Inflammatory macrophage treated with lipopolysaccharide for 4 hours (primary cell): Measurements from ENCODE around the gene NLRP5.
"Not testable (repeated sequence)": the region's sequence is repeated elsewhere in the genome, so short reads cannot be mapped to it uniquely, and the experiment has no call there.

ENCODE experiments used
- DNase-seq: peaks from one replicate; pipeline ENCODE4 v3.0.0-alpha.2; 2020

NLRP5 gene

GRCh38 chr19:56099638-56100539 lies 113.3 kb downstream of the NLRP5 start:
- DNase-seq = no peak

GRCh38 chr19:56101095-56101494 lies 114.5 kb downstream of the NLRP5 start:
- no peak for DNase-seq

DNA sequence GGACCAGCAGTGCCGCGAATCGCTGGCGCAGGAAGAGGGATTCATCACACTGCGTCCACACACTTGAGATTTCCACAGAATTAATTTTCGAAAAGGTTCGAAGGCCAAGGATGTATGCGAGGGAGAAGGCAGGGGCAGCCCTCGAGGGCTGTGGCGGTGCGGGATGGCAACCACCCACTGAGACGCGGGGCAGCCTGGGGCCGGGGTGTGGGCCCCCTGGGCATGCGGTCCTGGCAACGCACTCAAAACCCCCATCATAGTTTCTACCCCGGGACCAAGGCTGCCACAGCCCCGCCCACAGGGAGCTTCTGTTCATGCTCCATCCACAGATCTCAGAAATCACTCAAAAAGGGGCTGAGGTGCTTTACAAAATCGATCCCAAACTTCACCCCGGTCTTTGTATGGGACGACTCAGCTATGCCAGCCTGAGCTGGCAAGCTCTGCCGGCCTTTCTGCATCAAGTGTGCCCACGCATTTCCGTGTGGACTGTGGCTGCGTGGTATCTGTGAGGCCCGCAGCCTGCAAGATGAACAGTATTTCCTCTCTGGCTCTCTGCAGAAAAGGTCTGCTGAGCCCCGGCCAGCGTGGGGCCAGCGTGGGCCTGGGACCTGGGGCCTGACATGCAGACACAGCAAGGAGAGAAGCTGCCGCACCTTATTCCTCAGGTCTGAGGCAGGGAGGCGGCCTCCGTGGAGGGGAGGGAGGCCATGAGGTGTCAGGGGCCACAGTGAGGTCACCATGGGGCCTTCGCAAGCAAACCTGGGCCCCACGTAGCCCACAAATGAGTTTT lies 115.4 kb downstream of the NLRP5 start:
- DNase-seq = no peak

DNA sequence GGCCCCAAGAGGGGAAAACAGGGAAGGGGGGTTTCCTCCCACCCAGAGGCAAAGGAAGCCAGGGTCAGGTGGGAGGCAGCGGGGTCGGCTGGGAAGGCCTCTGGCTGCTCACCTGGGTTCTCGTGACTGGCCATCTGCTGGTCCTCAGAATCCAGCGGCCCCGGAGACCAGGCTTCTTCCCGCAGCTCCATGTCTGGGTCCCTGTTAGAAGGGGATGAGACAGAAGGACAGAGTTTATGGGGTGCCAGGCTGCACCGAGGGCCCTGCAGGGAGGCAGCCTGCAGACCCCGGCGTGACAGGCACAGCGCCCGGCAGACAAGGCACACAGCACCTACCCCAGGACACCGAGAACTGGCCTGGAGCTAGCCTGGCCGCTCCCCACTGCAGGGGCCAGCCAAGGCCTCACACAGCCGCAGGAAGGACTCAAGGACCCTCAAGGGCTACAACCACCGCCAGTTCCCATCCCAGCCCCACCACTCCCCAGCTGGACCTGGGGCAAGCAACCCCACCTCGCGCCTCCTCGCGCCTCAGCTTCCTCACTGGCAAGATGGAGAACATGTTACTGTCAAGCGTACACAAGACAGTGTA lies 116.5 kb downstream of the NLRP5 start:
- no peak for DNase-seq

DNA sequence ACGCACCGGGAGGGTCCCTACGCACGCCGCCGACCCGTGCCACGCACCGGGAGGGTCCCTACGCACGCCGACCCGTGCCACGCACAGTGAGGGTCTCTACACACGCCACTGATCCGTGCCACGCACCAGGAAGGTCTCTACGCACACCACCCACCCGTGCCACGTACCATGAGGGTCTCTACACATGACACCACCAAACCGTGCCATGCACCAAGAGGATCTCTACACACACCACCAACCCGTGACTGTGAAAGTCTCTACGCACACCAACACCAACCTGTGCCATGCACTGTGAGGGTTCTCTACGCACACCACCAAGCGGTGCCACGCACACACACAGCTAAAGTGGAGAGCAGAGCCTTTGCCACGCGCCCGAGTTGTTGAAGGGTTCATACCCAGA lies 117.8 kb downstream of the NLRP5 start:
- DNase-seq = no peak

DNA sequence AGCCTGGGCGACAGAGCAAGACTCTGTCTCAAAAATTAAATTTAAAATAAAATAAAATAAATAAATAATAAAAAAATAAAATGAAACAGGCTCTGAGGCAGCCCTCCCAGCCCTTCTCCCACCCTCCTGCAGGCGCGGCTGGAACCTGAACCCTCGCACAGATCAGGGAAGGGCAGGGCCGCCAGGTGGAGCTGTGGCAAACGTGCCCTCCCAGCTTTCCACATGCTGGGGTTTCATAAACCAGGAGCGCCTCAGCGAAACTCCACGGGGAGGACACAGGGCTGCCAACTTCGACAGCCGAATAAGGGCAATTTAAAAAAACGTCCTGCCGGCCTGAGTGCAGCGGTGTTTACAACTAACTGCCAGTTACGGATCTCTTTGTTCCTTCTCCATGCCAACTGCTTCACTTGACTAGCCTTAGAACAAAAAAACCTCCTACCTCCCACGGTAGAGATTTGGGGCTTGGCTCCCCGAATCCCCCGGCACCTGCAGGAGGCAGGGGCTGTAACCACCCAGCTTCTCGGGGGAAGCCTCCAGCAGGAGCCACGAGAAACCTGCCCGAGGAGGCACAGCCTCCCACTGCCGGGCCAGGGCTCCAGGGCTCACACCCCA lies 118.6 kb downstream of the NLRP5 start:
- DNase-seq = peak; percentile 66

- not testable (repeated sequence) for DNase-seq
These were observed 119.3 kb downstream of the NLRP5 start for GRCh38 chr19:56105831-56106396.

- no peak for DNase-seq
These were observed 119.8 kb downstream of the NLRP5 start for GRCh38 chr19:56106397-56106849.

GRCh38 chr19:56106993-56107392 lies 120.4 kb downstream of the NLRP5 start:
- DNase-seq = no peak

DNA sequence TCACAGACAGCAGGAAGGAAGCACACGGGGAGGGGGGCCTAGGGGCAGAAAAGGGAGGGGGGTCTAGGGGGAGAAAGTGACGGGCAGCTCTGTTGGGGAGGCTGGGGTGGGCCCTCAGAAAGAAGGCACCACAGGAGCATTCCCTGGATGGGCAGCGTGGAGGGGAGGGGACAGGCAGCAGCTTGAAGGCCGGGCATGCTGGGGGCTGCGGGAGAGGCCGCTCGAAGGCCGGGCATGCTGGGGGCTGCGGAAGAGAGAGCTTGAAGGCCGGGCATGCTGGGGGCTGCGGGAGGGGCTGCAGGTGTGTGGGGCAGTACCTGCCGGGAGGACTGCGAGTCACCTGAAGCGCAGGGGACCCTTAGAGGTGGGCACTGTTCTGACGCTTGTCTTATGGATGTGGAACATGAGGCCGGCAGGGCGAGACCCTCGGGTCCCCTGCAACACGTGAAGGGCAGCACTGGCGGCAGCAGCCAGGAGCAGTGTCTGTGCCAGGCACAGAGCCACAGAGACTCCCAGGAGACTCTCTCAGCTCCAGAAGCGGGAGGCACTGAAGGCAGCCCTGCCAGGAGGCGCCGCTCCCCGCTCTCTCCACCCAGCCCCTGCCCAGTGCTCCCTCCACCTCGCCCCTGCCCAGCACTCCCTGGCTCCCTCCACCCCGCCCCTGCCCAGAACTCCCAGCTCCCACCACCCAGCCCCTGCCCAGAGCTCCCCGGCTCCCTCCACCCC lies 121.2 kb downstream of the NLRP5 start:
- no peak for DNase-seq

DNA sequence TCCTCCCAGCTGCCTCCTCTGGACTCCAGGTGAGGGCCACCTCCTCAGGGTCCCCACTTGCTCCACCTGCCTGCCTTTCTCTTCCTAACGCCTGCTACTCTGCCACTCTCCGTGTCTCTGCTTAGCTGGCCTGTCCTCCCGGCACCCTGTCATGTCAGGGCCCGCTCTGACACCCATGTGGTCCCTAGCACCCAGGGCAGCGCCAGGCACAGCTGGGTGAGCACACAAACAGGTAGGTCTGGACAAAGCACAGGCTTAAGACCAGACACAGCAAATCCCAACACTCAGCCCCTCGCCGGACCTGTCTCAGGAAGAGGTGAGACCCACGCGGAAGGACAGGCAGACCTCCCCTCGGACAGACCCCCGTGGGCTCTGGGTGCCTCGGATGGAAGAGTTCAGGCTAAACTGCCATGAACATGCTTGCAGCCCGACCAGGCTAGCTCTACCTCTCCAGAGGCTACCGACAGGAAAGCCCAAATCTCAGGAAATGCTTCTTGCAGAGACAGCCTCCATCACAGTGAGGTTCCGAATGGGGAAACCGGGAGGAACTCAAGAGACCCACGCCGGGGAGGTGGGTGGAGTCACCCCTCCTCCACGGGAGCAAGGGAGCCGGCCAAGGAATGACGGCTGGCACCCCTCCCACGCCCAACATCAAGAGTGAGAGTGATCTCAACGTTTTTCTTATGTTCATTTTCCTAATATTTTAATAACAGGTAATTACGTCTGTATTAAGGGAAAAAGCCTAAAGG lies 122.0 kb downstream of the NLRP5 start:
- DNase-seq = peak; percentile 28

GRCh38 chr19:56109226-56109625 lies 122.7 kb downstream of the NLRP5 start:
- peak; percentile 30 for DNase-seq

GRCh38 chr19:56110515-56111448 lies 124.2 kb downstream of the NLRP5 start:
- DNase-seq = peak; percentile 20
